ENCODE data around the gene TRIM41.
"Not testable (repeated sequence)": the region's sequence is repeated elsewhere in the genome, so short reads cannot be mapped to it uniquely, and the experiment has no call there.

TRIM41 gene

GRCh38 chr5:181212080-181212479 is 11.0 kb upstream of the TRIM41 start:
- DNase-seq, result no peak

- DNase-seq, result no peak
Measured at GRCh38 chr5:181212934-181213333, 10.1 kb upstream of the TRIM41 start.

- not testable (repeated sequence) for DNase-seq
Measured at GRCh38 chr5:181214249-181214648, 8.8 kb upstream of the TRIM41 start.

- no peak for DNase-seq
Measured at GRCh38 chr5:181215997-181216989, 6.8 kb upstream of the TRIM41 start.

- DNase-seq, result peak; percentile 67
Measured at GRCh38 chr5:181217111-181217802, 5.8 kb upstream of the TRIM41 start.

GRCh38 chr5:181217803-181218062 is 5.3 kb upstream of the TRIM41 start:
- peak; percentile 46 for DNase-seq

GRCh38 chr5:181218795-181219124 is 4.3 kb upstream of the TRIM41 start:
- DNase-seq, result no peak

GRCh38 chr5:181219262-181220177 is 3.6 kb upstream of the TRIM41 start:
- DNase-seq, result no peak

GRCh38 chr5:181220178-181220515 is 2.9 kb upstream of the TRIM41 start:
- no peak for DNase-seq

- peak; percentile 46 for DNase-seq
Measured at GRCh38 chr5:181221105-181221791, 1.8 kb upstream of the TRIM41 start.

GRCh38 chr5:181221792-181222629 is 1.1 kb upstream of the TRIM41 start:
- DNase-seq, result peak; percentile 92

GRCh38 chr5:181222630-181223057 is 437 bp upstream of the TRIM41 start:
- DNase-seq, result no peak

GRCh38 chr5:181223729-181224389 is 778 bp downstream of the TRIM41 start:
- no peak for DNase-seq

GRCh38 chr5:181224390-181225229 is 1.5 kb downstream of the TRIM41 start:
- DNase-seq, result no peak

- DNase-seq, result no peak
Measured at GRCh38 chr5:181229996-181230395, 6.9 kb downstream of the TRIM41 start.

- DNase-seq, result no peak
Measured at GRCh38 chr5:181230551-181230950, 7.5 kb downstream of the TRIM41 start.

- no peak for DNase-seq
Measured at GRCh38 chr5:181231432-181231831, 8.4 kb downstream of the TRIM41 start.

- no peak for DNase-seq
Measured at GRCh38 chr5:181232593-181232992, 9.5 kb downstream of the TRIM41 start.

- DNase-seq, result no peak
Measured at GRCh38 chr5:181233088-181233800, 10.2 kb downstream of the TRIM41 start.
